HG03103 (cell line): ENCODE results near the gene NME1.
"Not testable (repeated sequence)": the region's sequence is repeated elsewhere in the genome, so short reads cannot be mapped to it uniquely, and the experiment has no call there.

ENCODE experiments used
- ATAC-seq: cut with Tn5 transposase; IDR thresholded peaks from one replicate; pipeline ENCODE4 v1.9.1; 2021; ENCODE audit warnings: low read depth; ENCODE audit not compliant: unreplicated experiment

The NME1 gene

GRCh38 chr17:51144266-51145022 lies 8.9 kb upstream of the NME1 start:
- ATAC-seq, result no peak

DNA sequence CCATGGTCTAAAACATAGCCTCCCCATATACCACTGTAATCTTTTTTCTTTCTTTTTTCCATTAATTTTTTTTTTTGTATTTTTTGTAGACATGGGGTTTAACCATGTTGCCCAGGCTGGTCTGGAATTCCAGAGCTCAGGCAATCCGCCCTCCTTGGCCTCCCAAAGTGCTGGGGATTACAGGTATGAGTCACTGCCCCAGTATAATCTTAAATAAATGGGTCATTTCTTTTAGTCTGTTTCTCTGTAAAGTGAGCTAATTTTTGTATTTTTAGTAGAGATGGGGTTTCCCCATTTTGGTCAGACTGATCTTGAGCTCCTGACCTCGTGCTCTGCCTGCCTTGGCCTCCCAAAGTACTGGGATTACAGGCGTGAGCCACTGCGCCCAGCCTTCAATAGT lies 5.7 kb upstream of the NME1 start:
- no peak for ATAC-seq

DNA sequence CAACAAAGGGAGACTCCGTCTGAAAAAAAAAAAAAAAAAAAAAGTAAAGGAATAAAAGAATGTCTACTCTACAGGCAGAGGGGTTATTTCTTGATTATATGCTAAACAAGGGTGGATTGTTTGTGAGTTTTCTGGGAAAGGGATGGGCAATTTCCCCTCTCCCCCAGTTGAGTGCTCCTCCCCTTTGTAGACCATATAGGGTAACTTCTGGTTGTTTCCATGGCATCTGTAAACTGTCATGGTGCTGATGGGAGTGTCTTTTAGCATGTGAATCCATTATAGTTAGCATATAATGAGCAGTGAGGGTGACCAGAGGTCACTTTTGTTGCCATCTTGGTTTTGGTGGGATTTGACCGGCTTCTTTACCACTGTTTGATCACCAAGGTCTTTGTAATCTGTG lies 4.2 kb upstream of the NME1 start:
- ATAC-seq, result no peak

DNA sequence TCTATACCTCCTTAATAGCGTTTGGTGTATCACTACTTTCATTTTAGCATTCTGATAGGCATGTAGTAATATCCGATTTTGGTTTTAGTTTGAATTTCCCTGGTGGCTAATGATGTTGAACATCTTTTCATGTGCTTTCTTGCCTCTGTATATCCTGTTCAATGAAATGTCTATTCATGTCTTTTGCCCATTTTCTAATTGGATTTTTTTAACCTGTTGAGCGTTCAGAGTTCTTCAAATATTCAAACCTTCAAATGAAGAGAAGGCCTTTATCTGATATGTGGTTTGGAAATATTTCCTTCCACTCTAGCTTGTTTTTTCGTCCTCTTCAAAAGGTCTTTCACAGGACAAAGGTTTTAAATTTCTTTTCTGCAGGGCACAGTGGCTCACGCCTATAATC lies 2.4 kb upstream of the NME1 start:
- no peak for ATAC-seq

GRCh38 chr17:51152766-51153209 lies 571 bp upstream of the NME1 start:
- ATAC-seq, result no peak

- ATAC-seq, result no peak
These were observed 817 bp downstream of the NME1 start for GRCh38 chr17:51154176-51154575.

DNA sequence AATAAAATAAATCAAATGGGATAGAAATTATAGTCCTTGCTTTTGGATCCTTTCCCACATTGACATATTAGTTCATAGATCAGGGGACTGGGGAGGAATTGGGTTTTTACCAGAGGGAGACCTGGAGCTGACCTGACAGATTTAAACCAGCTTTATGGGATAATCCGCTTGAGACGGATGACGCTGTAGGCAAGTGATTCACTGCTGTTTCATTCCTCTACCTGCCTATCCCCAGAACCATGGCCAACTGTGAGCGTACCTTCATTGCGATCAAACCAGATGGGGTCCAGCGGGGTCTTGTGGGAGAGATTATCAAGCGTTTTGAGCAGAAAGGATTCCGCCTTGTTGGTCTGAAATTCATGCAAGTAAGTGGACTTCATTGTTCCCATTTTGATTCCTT lies 2.1 kb downstream of the NME1 start:
- no peak for ATAC-seq

DNA sequence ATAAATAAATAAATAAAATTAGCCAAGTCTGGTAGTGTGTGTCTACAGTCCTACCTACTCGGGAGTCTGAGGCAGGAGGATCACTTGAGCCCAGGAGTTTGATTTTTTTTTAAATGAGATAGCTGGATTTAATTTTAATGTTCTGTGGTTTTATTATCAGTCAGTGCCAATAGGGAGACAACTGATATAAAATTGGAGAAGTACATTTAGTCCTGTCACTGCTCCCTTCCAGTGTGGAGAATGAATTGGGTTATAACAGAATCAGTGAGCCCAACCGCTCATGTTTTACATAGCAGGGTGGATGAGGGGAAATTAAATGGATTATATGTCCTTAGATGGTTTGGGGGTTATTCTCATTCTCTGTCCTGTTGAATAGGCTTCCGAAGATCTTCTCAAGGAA lies 6.2 kb downstream of the NME1 start:
- no peak for ATAC-seq

GRCh38 chr17:51161541-51161940 lies 8.2 kb downstream of the NME1 start:
- no peak for ATAC-seq

- no peak for ATAC-seq
These were observed 11.7 kb downstream of the NME1 start for GRCh38 chr17:51164911-51165679.

GRCh38 chr17:51165680-51166197 lies 12.4 kb downstream of the NME1 start:
- peak; percentile 15 for ATAC-seq

DNA sequence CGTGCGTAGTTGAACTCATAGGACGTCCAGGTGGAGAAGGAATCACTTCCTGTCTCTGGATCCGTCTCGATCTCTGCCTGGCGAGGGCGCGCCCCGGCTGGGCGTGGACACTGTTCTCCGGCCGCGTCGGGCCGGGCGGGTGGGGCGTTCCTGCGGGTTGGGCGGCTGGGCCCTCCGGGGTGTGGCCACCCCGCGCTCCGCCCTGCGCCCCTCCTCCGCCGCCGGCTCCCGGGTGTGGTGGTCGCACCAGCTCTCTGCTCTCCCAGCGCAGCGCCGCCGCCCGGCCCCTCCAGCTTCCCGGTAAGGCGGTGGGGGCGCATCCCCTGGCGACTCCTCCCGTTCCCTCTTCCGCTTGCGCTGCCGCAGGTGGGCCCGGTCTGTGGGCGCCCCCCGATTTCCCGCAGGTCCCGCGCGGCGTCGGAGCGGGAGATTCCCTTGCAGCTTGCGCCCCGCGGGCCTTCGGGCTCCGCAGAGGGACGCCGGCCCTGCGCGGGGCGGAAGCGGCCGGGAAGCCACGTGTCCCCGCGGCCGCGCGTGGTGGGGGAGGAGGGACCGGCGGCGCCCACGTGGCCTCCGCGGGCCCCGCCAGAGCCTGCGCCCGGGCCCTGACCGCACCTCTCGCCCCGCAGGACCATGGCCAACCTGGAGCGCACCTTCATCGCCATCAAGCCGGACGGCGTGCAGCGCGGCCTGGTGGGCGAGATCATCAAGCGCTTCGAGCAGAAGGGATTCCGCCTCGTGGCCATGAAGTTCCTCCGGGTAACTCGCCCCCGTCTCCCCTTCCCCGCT lies 13.0 kb downstream of the NME1 start, which contains the start of gene NME2:
TSS of gene NME2 (plus strand) at position 214 of the 789 bp plus-strand sequence. CDS start at position 634, 420 bp downstream.
- ATAC-seq, result peak; percentile 81

- peak; percentile 43 for ATAC-seq
These were observed 13.9 kb downstream of the NME1 start for GRCh38 chr17:51166987-51167931.

DNA sequence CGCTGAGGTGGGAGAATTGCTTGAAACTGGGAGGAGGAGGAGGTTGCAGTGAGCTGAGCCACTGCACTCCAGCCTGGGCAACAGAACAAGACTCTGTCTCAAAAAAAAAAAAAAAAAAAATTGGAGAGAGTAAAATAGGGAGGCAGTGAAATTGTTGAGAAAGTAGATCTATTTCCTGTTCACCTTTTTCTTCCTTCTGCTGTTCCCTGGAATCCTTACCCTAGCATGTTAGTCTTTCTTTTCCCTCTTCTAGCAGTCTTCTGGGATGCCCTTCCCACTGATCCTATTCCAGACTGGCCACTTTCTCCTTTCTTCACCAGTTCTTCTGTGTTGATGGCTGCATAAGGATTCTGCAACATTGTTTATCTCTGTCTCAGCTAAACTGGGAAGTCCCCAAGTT lies 16.0 kb downstream of the NME1 start:
- no peak for ATAC-seq

GRCh38 chr17:51170736-51171135 lies 17.4 kb downstream of the NME1 start:
- ATAC-seq, result no peak

- not testable (repeated sequence) for ATAC-seq
These were observed 18.7 kb downstream of the NME1 start for GRCh38 chr17:51172030-51172429.

DNA sequence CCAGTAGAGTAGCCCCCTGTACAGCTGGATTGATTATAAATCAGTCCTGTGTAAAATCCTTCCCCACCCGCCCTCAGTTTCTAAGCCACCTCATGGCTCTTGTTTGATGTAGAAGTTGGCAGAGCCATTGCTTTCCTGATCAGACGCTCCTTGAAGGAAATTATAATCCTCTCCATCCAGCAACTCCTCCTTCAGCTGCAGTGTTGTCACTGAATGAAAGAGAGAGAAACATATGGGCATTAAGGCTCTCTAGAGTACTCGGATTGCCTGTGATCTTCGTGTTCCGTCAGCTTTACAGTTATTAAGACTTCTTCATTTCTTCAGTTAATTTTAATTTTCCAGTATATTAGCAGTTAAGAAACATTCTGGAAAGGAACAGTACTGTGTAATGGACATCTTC lies 27.1 kb downstream of the NME1 start:
- ATAC-seq, result no peak

GRCh38 chr17:51184124-51184523 lies 30.8 kb downstream of the NME1 start:
- ATAC-seq, result no peak

- no peak for ATAC-seq
These were observed 32.5 kb downstream of the NME1 start for GRCh38 chr17:51185763-51186332.
